ENCODE measurements around the gene ANAPC5. TPM values are rescaled to one million over a fixed set of nuclear protein-coding genes. Genes with fewer than 3 reads are reported as not detected.

Gene ANAPC5
- total RNA-seq, 1 experiment from 2014 or later = 101 TPM

DNA sequence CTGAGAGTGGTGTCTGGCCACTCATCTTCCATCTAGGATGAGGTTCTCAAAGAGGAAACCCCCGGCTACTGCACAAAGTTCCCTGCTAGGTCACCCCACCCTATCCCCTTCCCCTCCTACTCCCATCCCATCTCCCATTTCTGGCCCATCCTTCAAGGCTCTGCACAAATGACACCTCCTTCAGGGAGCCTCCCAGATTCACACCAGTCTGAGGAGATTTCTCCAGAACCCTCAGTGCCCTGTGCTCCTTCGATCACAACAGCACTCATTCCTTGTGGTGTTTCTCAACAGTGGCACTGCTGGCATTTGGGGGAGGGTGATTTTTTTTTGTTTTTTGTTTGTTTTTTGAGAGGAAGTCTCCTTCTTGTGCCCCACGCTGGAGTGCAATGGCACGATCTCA, 58.6 kb downstream of the ANAPC5 start:
- Histone ChIP-seq H2AK5ac (ENCODE audit: insufficient read length, low read length) (no peak overlapping the region), H2BK15ac (ENCODE audit: low read depth, low read length) (no peak overlapping the region), H4K20me1 (ENCODE audit: control insufficient read depth, insufficient read depth, insufficient read length) (no peaks in the 10 kb centered on the region), H3K9ac (ENCODE audit: extremely low read depth, insufficient read length, low read length) (no peak overlapping the region), H3K9me3 (ENCODE audit: control insufficient read depth, low read depth, low read length) (no peaks in the 10 kb centered on the region), H3K4me1 (ENCODE audit: insufficient read depth, low read length) (peaks cover 3% of the 10 kb centered on the region; the same call in 1 of the 2 replicates), H3K27me3 (ENCODE audit: insufficient read depth, low read length) (no peaks in the 10 kb centered on the region), H2BK12ac (ENCODE audit: insufficient read length, low read depth, low read length) (no peak overlapping the region), H3K79me1 (ENCODE audit: insufficient read depth, low read depth, low read length, poor library complexity, severe bottlenecking) (peaks cover 3% of the 10 kb centered on the region), H2BK20ac (ENCODE audit: low read depth, low read length, poor library complexity, severe bottlenecking) (no peak overlapping the region), H4K8ac (replicated peaks; ENCODE audit: insufficient read length, low read depth, low read length) (no peak overlapping the region), H3K27ac (ENCODE audit: insufficient read length, low read depth, low read length) (no peak overlapping the region), H3K23ac (ENCODE audit: insufficient read length, low read depth, low read length) (no peak overlapping the region), H2BK5ac (ENCODE audit: insufficient read length, low read length) (no peak overlapping the region), H3T11ph (ENCODE audit: low read length) (no peak overlapping the region), H3K56ac (ENCODE audit: insufficient read length, low read depth, low read length) (no peak overlapping the region), H2AFZ (ENCODE audit: low read length) (no peak overlapping the region), H3K14ac (ENCODE audit: insufficient read depth, low read length) (no peak overlapping the region; the same call in 1 of the 2 replicates), H3K4ac (ENCODE audit: low read depth, low read length) (no peak overlapping the region), H3K23me2 (ENCODE audit: insufficient read length, low read depth, low read length, poor library complexity, severe bottlenecking) (peaks cover 14% of the 10 kb centered on the region), H4K5ac (ENCODE audit: insufficient read length, low read depth, low read length) (no peak overlapping the region), H3K4me2 (ENCODE audit: insufficient read depth, insufficient read length, low read length) (no peak overlapping the region), H3K18ac (ENCODE audit: insufficient read length, low read depth, low read length) (no peak overlapping the region), H2BK120ac (ENCODE audit: low read depth, low read length, poor library complexity, severe bottlenecking) (no peak overlapping the region), H3K79me2 (ENCODE audit: insufficient read depth, low read length) (peaks cover 2% of the 10 kb centered on the region; the same call in 1 of the 2 replicates), H4K91ac (ENCODE audit: insufficient read length, low read depth, low read length) (no peak overlapping the region)
- DNase-seq = no peak
- Mint-ChIP-seq H3K4me3 (no peak overlapping the region), H3K27ac (peak overlapping the region in 1 of 3 experiments; percentile 31; a peak in 1 of 7 replicates), H3K9me3 (no peaks in the 10 kb centered on the region; a peak in 1 of 5 replicates), H3K4me1 (peaks cover 11 to 22% of the 10 kb centered on the region in 2 experiments), H3K27me3 (ENCODE audit: low read depth) (no peaks in the 10 kb centered on the region), H3K36me3 (ENCODE audit: insufficient read depth in 1 of 3, low read depth in 3 of 3) (peaks cover 9 to 21% (median 12%) of the 10 kb centered on the region in 3 experiments; a peak in 6 of 7 replicates)
- no CpG with 5 or more reads among the region's 4 CpGs for WGBS (ENCODE audit: extremely low coverage, insufficient read length, low lambda C conversion rate)
- TF ChIP-seq, protein P1, sequence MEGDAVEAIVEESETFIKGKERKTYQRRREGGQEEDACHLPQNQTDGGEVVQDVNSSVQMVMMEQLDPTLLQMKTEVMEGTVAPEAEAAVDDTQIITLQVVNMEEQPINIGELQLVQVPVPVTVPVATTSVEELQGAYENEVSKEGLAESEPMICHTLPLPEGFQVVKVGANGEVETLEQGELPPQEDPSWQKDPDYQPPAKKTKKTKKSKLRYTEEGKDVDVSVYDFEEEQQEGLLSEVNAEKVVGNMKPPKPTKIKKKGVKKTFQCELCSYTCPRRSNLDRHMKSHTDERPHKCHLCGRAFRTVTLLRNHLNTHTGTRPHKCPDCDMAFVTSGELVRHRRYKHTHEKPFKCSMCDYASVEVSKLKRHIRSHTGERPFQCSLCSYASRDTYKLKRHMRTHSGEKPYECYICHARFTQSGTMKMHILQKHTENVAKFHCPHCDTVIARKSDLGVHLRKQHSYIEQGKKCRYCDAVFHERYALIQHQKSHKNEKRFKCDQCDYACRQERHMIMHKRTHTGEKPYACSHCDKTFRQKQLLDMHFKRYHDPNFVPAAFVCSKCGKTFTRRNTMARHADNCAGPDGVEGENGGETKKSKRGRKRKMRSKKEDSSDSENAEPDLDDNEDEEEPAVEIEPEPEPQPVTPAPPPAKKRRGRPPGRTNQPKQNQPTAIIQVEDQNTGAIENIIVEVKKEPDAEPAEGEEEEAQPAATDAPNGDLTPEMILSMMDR (conservative IDR thresholded peaks at IDR 0.05) = no peak
